Endothelial cell of umbilical vein (primary cell): ENCODE measurements around the gene TFG.

Experiments
- CTCF ChIP-seq, 2 donors: IDR thresholded peaks; 1 replicate in 1 of 2; 2 replicates in 1 of 2; pipeline ENCODE4 v1.5.1; 2011; ENCODE audit warnings: low read length in 2 of 2, mild to moderate bottlenecking in 2 of 2, moderate library complexity in 2 of 2, control low read depth in 1 of 2, inconsistent platforms in 1 of 2, low read depth in 1 of 2; ENCODE audit not compliant: insufficient read depth in 1 of 2; ENCODE audit errors: extremely low read depth in 1 of 2
- EZH2 ChIP-seq: IDR thresholded peaks from 2 replicates; pipeline ENCODE4 v1.6.1; 2012; ENCODE audit warnings: borderline replicate concordance, low read depth, mild to moderate bottlenecking, moderate library complexity, low read length, inconsistent platforms; ENCODE audit not compliant: severe bottlenecking
- FOS ChIP-seq: IDR thresholded peaks from 2 replicates; pipeline ENCODE4 v1.6.1; 2011; ENCODE audit warnings: mild to moderate bottlenecking, low read length, moderate library complexity, borderline replicate concordance; ENCODE audit not compliant: insufficient read depth
- GATA2 ChIP-seq: IDR thresholded peaks from 2 replicates; pipeline ENCODE4 v1.7.0; 2011; ENCODE audit warnings: low read depth, mild to moderate bottlenecking, moderate library complexity, mixed read lengths, low read length; ENCODE audit not compliant: insufficient read length, insufficient read depth
- JUN ChIP-seq: IDR thresholded peaks from 2 replicates; pipeline ENCODE4 v1.6.1; 2011; ENCODE audit warnings: borderline replicate concordance, low read depth; ENCODE audit not compliant: insufficient read length, insufficient read depth
- MYC ChIP-seq: IDR thresholded peaks from one replicate; pipeline ENCODE4 v1.6.1; 2011; ENCODE audit warnings: mild to moderate bottlenecking, low read depth, low read length
- POLR2A ChIP-seq: IDR thresholded peaks from 2 replicates; pipeline ENCODE4 v1.6.1; 2012; ENCODE audit warnings: low read depth, mild to moderate bottlenecking, control low read depth, low read length
- POLR2AphosphoS5 ChIP-seq: IDR thresholded peaks from 2 replicates; pipeline ENCODE4 v1.6.1; 2012; ENCODE audit warnings: low read depth, mild to moderate bottlenecking, control low read depth, low read length, moderate library complexity; ENCODE audit not compliant: insufficient read depth

- TF ChIP-seq POLR2A = no peak
- no peak for TF ChIP-seq EZH2
- no peak for TF ChIP-seq POLR2AphosphoS5
- no peak for TF ChIP-seq CTCF (IDR thresholded peaks at IDR 0.05; ENCODE audit: extremely low read depth in 1 of 2, insufficient read depth in 1 of 2, low read depth in 1 of 2, low read length in 2 of 2)
- no peak for TF ChIP-seq JUN
- no peak for TF ChIP-seq MYC
- no peak for TF ChIP-seq FOS
- no peak for TF ChIP-seq GATA2
Measured at GRCh38 chr3:100745617-100746016, 36.3 kb downstream of the TFG start.
